Transverse colon (tissue), 4 donors: ENCODE data around the gene MYRF. TPM values are rescaled to one million over a fixed set of nuclear protein-coding genes. Genes with fewer than 3 reads are reported as not detected.

Experiments
- DNase-seq: peaks from one replicate; pipeline ENCODE4 v3.0.0-alpha.2; 2019
- H3K27ac ChIP-seq, 4 donors: fragments of 200-600 bp; sonication (generic); 2 replicates each; pipeline ENCODE4 v1.5.1; 2016 to 2018; ENCODE audit warnings: inconsistent platforms in 4 of 4
- H3K27me3 ChIP-seq: fragments of 200-600 bp; sonication (generic); 2 replicates; pipeline ENCODE4 v1.5.1; 2017; ENCODE audit warnings: inconsistent platforms
- H3K36me3 ChIP-seq, 4 donors: fragments of 200-600 bp; sonication (generic); 2 replicates each; pipeline ENCODE4 v1.5.1; 2017 to 2019; ENCODE audit warnings: inconsistent platforms in 4 of 4
- H3K4me1 ChIP-seq, 4 donors: fragments of 200-600 bp; sonication (generic); 2 replicates each; pipeline ENCODE4 v1.5.1; 2017 to 2020; ENCODE audit warnings: inconsistent platforms in 4 of 4
- H3K4me3 ChIP-seq, 4 donors: fragments of 200-600 bp; sonication (generic); 1 replicate in 1 of 4; 2 replicates in 3 of 4; pipeline versions ENCODE4 v1.5.1 to v1.6.1; 2017 to 2019; ENCODE audit warnings: inconsistent platforms in 4 of 4
- H3K9me3 ChIP-seq, 2 donors: fragments of 200-600 bp; sonication (generic); 2 replicates each; pipeline ENCODE4 v1.5.1; 2017 to 2019; ENCODE audit warnings: inconsistent platforms in 2 of 2
- CTCF ChIP-seq, 5 experiments: fragments of 200-600 bp in 3 of 5; fragments of 450-650 bp in 2 of 5; sonication (generic) in 3 of 5; IDR thresholded peaks; 1 replicate in 2 of 5; 2 replicates in 3 of 5; pipeline ENCODE4 v1.5.1; 2016 to 2017; ENCODE audit warnings: antibody characterized with exemption in 5 of 5, inconsistent platforms in 3 of 5, mild to moderate bottlenecking in 2 of 5, moderate library complexity in 1 of 5
- EP300 ChIP-seq: sonication (generic); formaldehyde crosslinking; IDR thresholded peaks from one replicate; pipeline ENCODE4 v1.6.1; 2017; ENCODE audit warnings: antibody characterized with exemption, low read depth
- POLR2A ChIP-seq: fragments of 450-650 bp; IDR thresholded peaks from one replicate; pipeline ENCODE4 v1.6.1; 2016; ENCODE audit warnings: antibody characterized with exemption, mild to moderate bottlenecking, moderate library complexity
- POLR2AphosphoS5 ChIP-seq, 3 donors: sonication (generic); formaldehyde crosslinking; IDR thresholded peaks; one replicate each; pipeline ENCODE4 v1.6.1; 2016; ENCODE audit warnings: antibody characterized with exemption in 3 of 3
- WGBS, 2 donors: methylation state at CpG; one replicate each; pipeline ENCODE4 v1.1.5; 2018; ENCODE audit warnings: low coverage in 1 of 2; 5-methylcytosine and 5-hydroxymethylcytosine counted together
- in situ Hi-C, 4 donors: fragments of 200-750 bp; cut with MboI; loops; one replicate each; pipeline versions ENCODE4 v1.15.0 to v1.15.1; 2017; ENCODE audit warnings: low sequenced_read_pairs in 3 of 4, low pct_ligation_motif_present in 1 of 4, low pct_unique_long_range_greater_than_20kb in 1 of 4
- intact Hi-C: fragments of 100-400 bp; cut with DNase I; formaldehyde crosslinking; loops from one replicate; pipeline ENCODE4 v1.15.1; 2023; ENCODE audit warnings: low total_unique reads
- total RNA-seq, 4 donors: library from RNA; depleted of rRNA; stranded (reverse); fragments of >200 nt; gene quantifications; one replicate each; pipeline ENCODE4 v1.1.0, GENCODE V29; 2016

The MYRF gene
- total RNA-seq, 4 donors from 2014 or later = 2.0 to 14.2 (median 10.7) TPM

GRCh38 chr11:61764606-61765260 lies 12.3 kb downstream of the MYRF start:
- Histone ChIP-seq H3K4me1 (peaks cover 0 to 3% (median 0%) of the 10 kb centered on the region in 4 donors), H3K36me3 (no peaks in the 10 kb centered on the region), H3K9me3 (no peaks in the 10 kb centered on the region), H3K27ac (no peak overlapping the region), H3K4me3 (no peak overlapping the region), H3K27me3 (no peaks in the 10 kb centered on the region)
- intact Hi-C loops = no loop called here
- no peak for TF ChIP-seq EP300
- no peak for TF ChIP-seq CTCF (IDR thresholded peaks at IDR 0.05)
- no peak for TF ChIP-seq POLR2A
- TF ChIP-seq POLR2AphosphoS5 (IDR thresholded peaks at IDR 0.05) = no peak
- no peak for DNase-seq
- in situ Hi-C loops = no loop called here
- WGBS, 2 donors = 61% methylated on average over 19 of the region's 22 CpGs; no CpG with 5 or more reads in 1 of the 2 donors

- 80% methylated on average over 16 of the region's 26 CpGs; no CpG with 5 or more reads in 1 of the 2 donors for WGBS, 2 donors
- Histone ChIP-seq H3K27ac (no peak overlapping the region), H3K4me3 (no peak overlapping the region), H3K36me3 (no peaks in the 10 kb centered on the region), H3K9me3 (no peaks in the 10 kb centered on the region), H3K27me3 (no peaks in the 10 kb centered on the region), H3K4me1 (peaks cover 0 to 3% (median 0%) of the 10 kb centered on the region in 4 donors)
- no peak for TF ChIP-seq POLR2AphosphoS5 (IDR thresholded peaks at IDR 0.05)
- no peak for TF ChIP-seq POLR2A
- TF ChIP-seq EP300 = no peak
- DNase-seq = no peak
- in situ Hi-C loops = no loop called here
- intact Hi-C loops = no loop called here
Observed at GRCh38 chr11:61765550-61766253, 13.3 kb downstream of the MYRF start.

GRCh38 chr11:61766353-61766841 lies 14.0 kb downstream of the MYRF start:
- Histone ChIP-seq H3K27me3 (no peaks in the 10 kb centered on the region), H3K4me1 (peaks cover 0 to 3% (median 0%) of the 10 kb centered on the region in 4 donors), H3K27ac (no peak overlapping the region), H3K36me3 (no peaks in the 10 kb centered on the region), H3K9me3 (no peaks in the 10 kb centered on the region), H3K4me3 (no peak overlapping the region)
- DNase-seq = no peak
- intact Hi-C loops (no loop called here), in situ Hi-C loops (no loop called here)
- TF ChIP-seq POLR2AphosphoS5 (IDR thresholded peaks at IDR 0.05) = no peak
- no peak for TF ChIP-seq EP300
- no peak for TF ChIP-seq CTCF (IDR thresholded peaks at IDR 0.05)
- no peak for TF ChIP-seq POLR2A
- 80 to 89% methylated on average over 3 to 13 of the region's 13 CpGs for WGBS, 2 donors

- WGBS, 2 donors = 33 to 73% methylated on average over 3 to 11 of the region's 11 CpGs
- in situ Hi-C loops (no loop called here), intact Hi-C loops (no loop called here)
- Histone ChIP-seq H3K9me3 (no peaks in the 10 kb centered on the region), H3K27ac (no peak overlapping the region), H3K36me3 (no peaks in the 10 kb centered on the region), H3K27me3 (no peaks in the 10 kb centered on the region), H3K4me1 (peaks cover 0 to 3% (median 0%) of the 10 kb centered on the region in 4 donors), H3K4me3 (no peak overlapping the region)
- no peak for TF ChIP-seq POLR2A
- TF ChIP-seq POLR2AphosphoS5 (IDR thresholded peaks at IDR 0.05) = no peak
- TF ChIP-seq CTCF (IDR thresholded peaks at IDR 0.05) = no peak
- no peak for TF ChIP-seq EP300
- DNase-seq = peak; percentile 27
Observed at GRCh38 chr11:61768376-61769076, 16.1 kb downstream of the MYRF start.
